ENCODE data around the gene HACD4. TPM values are rescaled to one million over a fixed set of nuclear protein-coding genes. Genes with fewer than 3 reads are reported as not detected.

HACD4 gene, protein sequence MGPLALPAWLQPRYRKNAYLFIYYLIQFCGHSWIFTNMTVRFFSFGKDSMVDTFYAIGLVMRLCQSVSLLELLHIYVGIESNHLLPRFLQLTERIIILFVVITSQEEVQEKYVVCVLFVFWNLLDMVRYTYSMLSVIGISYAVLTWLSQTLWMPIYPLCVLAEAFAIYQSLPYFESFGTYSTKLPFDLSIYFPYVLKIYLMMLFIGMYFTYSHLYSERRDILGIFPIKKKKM
- 1 to 10 TPM; 1.1 to 4.8 (median 2.7) TPM for total RNA-seq

- in situ Hi-C loops (cut with MboI; ENCODE audit: low pct_ligation_motif_present in 1 of 4, low pct_unique_long_range_greater_than_20kb in 1 of 4, low sequenced_read_pairs in 3 of 4) (no loop called here), intact Hi-C loops (cut with DNase I; ENCODE audit: low total_unique reads) (no loop called here)
- no peaks in the 10 kb centered on the region for H3K36me3 ChIP-seq
- H3K27ac ChIP-seq, result peak within 1 kb of the TSS; percentile 84 to 90 (median 87)
- H3K4me1 ChIP-seq, result peaks cover 0 to 11% (median 4%) of the 10 kb centered on the region in 4 donors
- H3K9me3 ChIP-seq, result no peaks in the 10 kb centered on the region
- 11% methylated on average over 41 of the region's 46 CpGs; no CpG with 5 or more reads in 1 of the 2 donors for WGBS, 2 donors (ENCODE audit: low coverage in 1 of 2)
- peak within 1 kb of the TSS; percentile 50 to 68 (median 56) for H3K4me3 ChIP-seq
- peak; percentile 59 for DNase-seq
- no peak for TF ChIP-seq EP300 (IDR thresholded peaks at IDR 0.05; ENCODE audit: low read depth)
- TF ChIP-seq POLR2A (IDR thresholded peaks at IDR 0.05), result no peak
- peak in 1 of 3 donors; percentile 35 for TF ChIP-seq POLR2AphosphoS5 (IDR thresholded peaks at IDR 0.05)
- H3K27me3 ChIP-seq, result no peaks in the 10 kb centered on the region
Observed at GRCh38 chr9:21031091-21031807, at the start of gene HACD4. HACD4 (minus strand) TSS chr9:21031640; CDS start chr9:21031590, 50 bp downstream.

DNA sequence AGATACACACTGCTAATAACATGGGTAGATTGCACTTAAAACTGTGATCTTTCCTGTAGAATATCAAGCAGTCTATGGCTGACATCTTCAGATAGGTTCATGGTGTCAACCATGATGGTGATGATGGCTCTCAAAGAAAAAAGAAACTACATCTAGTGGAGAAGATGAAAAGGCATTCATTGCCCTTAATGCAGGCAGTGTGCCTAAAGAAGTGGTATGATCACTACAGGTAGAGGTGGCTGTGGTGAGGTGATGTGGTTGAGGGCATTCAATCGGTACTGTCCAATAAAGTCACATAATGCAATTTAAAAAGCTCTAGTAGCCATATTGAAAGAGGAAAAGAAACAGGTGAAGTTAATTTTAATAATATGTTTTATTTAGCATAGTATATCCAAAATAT, 49.4 kb upstream of the HACD4 start:
- Histone ChIP-seq H3K4me3 (no peak overlapping the region), H3K27me3 (no peaks in the 10 kb centered on the region), H3K36me3 (no peaks in the 10 kb centered on the region), H3K9me3 (peaks cover 0 to under 1% of the 10 kb centered on the region in 2 donors), H3K4me1 (peaks cover 0 to 4% (median 0%) of the 10 kb centered on the region in 4 donors), H3K27ac (no peak overlapping the region)
- no peak for DNase-seq
- intact Hi-C loops (cut with DNase I; ENCODE audit: low total_unique reads) (no loop called here), in situ Hi-C loops (cut with MboI; ENCODE audit: low pct_ligation_motif_present in 1 of 4, low pct_unique_long_range_greater_than_20kb in 1 of 4, low sequenced_read_pairs in 3 of 4) (loop anchor here in 1 of 4 donors (25.0 kb wide), 1 partner anchor 118 kb away; no protein-coding TSS in a partner anchor)
- 91 to 100% methylated on average over 1 of the region's 1 CpG for WGBS, 2 donors (ENCODE audit: low coverage in 1 of 2)
- TF ChIP-seq CTCF (IDR thresholded peaks at IDR 0.05) (no peak), EP300 (IDR thresholded peaks at IDR 0.05; ENCODE audit: low read depth) (no peak), POLR2A (IDR thresholded peaks at IDR 0.05) (no peak), POLR2AphosphoS5 (IDR thresholded peaks at IDR 0.05) (no peak)

- WGBS, 2 donors (ENCODE audit: low coverage in 1 of 2), result 47 to 64% methylated on average over 1 of the region's 1 CpG
- Histone ChIP-seq H3K9me3 (no peaks in the 10 kb centered on the region), H3K4me3 (no peak overlapping the region), H3K27me3 (no peaks in the 10 kb centered on the region), H3K4me1 (peaks cover 0 to 4% (median 0%) of the 10 kb centered on the region in 4 donors), H3K27ac (no peak overlapping the region), H3K36me3 (no peaks in the 10 kb centered on the region)
- in situ Hi-C loops (cut with MboI; ENCODE audit: low pct_ligation_motif_present in 1 of 4, low pct_unique_long_range_greater_than_20kb in 1 of 4, low sequenced_read_pairs in 3 of 4) (loop anchor here in 1 of 4 donors (25.0 kb wide), 1 partner anchor 116 kb away; no protein-coding TSS in a partner anchor), intact Hi-C loops (cut with DNase I; ENCODE audit: low total_unique reads) (no loop called here)
- TF ChIP-seq POLR2AphosphoS5 (IDR thresholded peaks at IDR 0.05) (no peak), POLR2A (IDR thresholded peaks at IDR 0.05) (no peak), EP300 (IDR thresholded peaks at IDR 0.05; ENCODE audit: low read depth) (no peak), CTCF (IDR thresholded peaks at IDR 0.05) (no peak)
- no peak for DNase-seq
Observed at GRCh38 chr9:21078702-21079101, 47.3 kb upstream of the HACD4 start.

DNA sequence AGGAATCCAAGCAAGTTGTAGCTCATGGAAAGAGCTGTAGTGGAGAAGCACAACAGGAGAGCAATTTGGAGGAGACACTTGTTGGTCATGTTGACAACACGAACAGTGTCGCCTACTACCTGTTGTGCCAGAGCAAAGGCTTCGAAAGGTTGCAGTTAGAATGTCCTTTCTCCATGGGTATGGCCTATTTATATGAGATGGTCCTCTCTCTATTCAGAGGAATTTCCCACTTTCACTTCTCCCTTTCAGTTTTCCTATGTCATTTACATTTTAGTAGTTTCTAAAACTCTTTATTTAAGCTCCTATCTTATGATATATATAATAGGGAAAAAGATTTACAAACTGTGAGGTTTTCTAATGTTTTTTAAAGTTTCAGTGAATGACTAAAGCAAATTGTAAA, 46.3 kb upstream of the HACD4 start, which contains the start of gene IFNB1:
Gene IFNB1 (minus strand): TSS at position 162 of the 400 bp plus-strand sequence. CDS start 73 bp downstream, at position 89.
- DNase-seq, result no peak
- TF ChIP-seq CTCF (IDR thresholded peaks at IDR 0.05) (no peak), POLR2A (IDR thresholded peaks at IDR 0.05) (no peak), POLR2AphosphoS5 (IDR thresholded peaks at IDR 0.05) (no peak), EP300 (IDR thresholded peaks at IDR 0.05; ENCODE audit: low read depth) (no peak)
- 86% methylated on average over 3 of the region's 3 CpGs; no CpG with 5 or more reads in 1 of the 2 donors for WGBS, 2 donors (ENCODE audit: low coverage in 1 of 2)
- Histone ChIP-seq H3K4me3 (no peak within 1 kb of the TSS), H3K36me3 (no peaks in the 10 kb centered on the region), H3K9me3 (no peaks in the 10 kb centered on the region), H3K27ac (no peak within 1 kb of the TSS), H3K27me3 (no peaks in the 10 kb centered on the region), H3K4me1 (peaks cover 0 to 4% (median 0%) of the 10 kb centered on the region in 4 donors)
- intact Hi-C loops (cut with DNase I; ENCODE audit: low total_unique reads), result no loop called here
- in situ Hi-C loops (cut with MboI; ENCODE audit: low pct_ligation_motif_present in 1 of 4, low pct_unique_long_range_greater_than_20kb in 1 of 4, low sequenced_read_pairs in 3 of 4), result loop anchor here in 1 of 4 donors (25.0 kb wide), 1 partner anchor 115 kb away; no protein-coding TSS in a partner anchor
